D341Med (cell line): Measurements from ENCODE around the gene USP36.
"Not testable (repeated sequence)": the region's sequence is repeated elsewhere in the genome, so short reads cannot be mapped to it uniquely, and the experiment has no call there.

Experiments
- DNase-seq: peaks from one replicate; pipeline ENCODE4 v3.0.0; 2012; ENCODE audit warnings: low spot score

The USP36 gene

DNA sequence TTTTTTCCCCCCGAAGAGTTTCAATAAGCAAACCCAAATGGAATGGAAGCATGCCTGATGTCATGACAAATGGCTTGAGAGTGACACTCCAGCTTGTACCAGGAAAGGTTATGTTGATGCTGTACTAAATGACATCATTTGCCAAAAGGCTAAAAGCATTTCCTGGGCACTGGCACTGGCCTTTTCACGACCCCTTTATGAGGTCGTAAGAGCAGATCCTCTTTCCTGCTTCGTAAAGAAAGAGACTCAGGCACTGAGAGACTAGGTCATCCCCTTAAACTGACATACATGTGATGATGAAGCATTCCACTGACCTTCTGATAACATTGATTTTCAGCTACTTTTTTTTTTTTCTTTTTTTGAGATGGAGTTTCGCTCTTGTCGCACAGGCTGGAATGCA, 31.9 kb upstream of the USP36 start:
- no peak for DNase-seq

DNA sequence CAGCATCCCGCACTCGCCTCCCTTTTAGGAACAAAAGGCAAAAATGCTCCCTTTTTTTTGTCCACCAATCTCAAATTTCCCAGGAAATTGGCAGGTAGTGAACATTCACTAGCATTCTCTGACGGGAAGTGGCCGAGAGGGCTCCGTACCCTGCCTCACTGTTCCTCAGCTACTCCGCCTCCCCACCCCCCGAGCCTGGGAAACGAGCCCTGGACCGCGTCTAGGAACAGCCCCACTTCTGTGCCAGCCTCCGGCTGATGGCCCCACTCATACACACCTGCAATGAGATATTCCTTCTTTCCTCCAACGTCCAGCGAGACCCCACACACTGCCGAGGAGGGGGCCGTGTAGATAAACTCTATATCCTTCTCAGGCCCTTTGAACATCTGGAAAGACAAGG, 30.0 kb upstream of the USP36 start:
- DNase-seq = no peak

- no peak for DNase-seq
Measured at GRCh38 chr17:78868391-78868790, 27.8 kb upstream of the USP36 start.

DNA sequence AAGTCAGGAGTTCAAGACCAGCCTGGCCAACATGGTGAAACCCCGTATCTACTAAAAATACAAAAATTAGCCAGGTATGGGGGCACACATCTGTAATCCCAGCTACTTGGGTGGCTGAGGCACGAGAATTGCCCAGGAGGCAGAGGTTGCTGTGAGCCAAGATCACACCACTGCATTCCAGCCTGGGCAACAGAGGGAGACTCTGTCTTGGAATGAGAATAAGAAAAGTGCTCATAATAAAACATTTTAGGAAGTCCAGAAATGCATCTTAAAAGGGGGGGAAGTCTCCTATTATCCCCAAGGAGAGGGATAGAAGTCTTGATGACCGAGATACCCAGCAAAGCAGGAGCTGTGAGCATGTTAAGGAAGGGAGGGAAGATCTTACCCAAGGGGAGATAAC, 26.4 kb upstream of the USP36 start:
- DNase-seq = not testable (repeated sequence)

DNA sequence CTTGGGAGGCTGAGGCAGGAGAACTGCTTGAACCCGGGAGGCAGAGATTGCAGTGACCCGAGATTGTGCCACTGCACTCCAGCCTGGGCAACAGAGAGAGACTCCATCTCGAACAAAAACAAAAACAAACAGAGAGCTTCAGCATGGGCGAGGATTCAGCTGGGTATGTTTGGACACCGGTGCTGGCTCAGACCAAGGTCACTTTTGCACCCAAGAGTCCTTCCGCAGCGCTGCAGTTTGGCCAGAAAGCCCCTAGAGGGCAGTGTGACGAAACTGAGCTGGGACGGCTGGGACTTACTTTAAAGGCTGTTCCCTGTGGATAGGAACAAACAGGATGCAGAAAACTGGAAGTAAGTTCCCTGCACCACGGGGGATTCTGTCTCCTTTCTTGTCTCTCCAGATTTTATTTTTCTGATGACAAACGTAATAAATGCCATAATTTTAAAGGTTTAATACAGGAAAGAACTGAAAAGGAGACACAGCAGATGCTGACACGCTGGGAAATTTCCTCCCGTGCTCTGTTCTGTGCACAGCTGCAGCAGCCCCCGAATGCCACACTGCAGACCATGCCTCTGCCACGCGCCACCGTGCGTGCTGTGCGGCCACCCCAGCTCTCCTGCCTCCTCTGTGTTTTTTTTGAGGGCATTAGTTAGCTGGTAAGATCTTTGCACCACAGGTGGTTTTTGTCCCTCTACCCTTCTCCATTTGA, 25.2 kb upstream of the USP36 start:
- DNase-seq = peak; percentile 88

DNA sequence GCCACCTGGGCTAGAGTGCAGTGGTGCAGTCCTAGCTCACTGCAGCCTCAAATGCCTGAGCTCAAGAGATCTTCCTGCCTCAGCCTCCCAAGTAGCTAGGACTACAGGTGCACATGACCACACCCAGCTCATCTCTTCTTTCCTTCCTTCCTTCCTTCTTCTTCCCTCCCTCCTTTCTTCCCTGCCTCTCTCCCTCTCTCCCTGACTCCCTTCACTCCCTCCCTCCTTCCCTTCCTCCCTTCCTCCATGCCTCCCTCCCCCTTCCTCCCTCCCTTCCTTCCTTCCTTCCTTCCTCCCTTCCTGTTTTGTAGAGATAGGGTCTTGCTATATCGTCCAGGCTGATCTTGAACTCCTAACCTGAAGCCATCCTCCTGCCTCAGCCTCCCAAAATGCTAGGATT, 23.5 kb upstream of the USP36 start:
- no peak for DNase-seq

DNA sequence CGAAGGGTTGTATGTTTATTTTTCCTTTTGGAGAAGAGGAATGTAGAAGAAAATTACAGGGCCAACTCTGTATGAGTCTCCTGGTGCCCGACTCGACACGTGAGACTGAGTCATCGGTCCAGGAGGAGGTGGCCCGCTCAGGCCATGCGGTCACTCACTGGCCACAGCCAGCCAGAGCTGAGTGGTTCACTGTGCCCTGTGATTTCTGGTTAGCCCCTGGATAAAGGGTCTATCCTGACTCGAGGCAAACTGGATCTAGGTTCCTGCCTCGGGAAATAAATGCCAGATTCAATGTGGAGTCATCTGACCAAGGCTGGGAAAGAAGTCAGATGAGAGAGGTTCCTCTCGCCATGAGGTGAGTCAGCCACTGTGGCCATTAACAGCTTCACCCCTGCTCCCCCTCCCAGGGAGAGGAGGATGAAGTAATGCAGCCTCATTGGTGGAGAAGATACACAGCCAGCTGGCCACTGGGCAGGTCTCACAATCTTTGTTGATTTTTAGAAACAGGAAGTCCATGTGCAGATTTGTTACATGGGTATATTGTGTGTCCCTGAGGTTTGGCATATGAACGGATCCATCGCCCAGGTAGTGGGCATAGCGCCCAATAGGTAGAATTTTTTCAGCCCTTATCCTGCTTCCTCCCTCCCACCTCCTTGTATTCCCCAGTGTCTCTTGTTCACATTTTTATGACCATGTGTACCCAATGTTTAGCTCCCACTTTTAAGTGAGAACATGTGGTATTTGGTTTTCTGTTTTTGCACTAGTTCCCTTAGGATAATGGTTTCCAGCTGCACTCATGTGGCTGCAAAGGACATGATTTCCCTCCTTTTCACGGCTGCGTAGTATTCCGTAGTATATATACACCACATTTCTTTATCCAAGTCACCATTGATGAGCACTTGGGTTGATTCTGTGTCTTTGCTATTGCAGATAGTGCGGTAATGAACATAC, 21.7 kb upstream of the USP36 start:
- DNase-seq = no peak

DNA sequence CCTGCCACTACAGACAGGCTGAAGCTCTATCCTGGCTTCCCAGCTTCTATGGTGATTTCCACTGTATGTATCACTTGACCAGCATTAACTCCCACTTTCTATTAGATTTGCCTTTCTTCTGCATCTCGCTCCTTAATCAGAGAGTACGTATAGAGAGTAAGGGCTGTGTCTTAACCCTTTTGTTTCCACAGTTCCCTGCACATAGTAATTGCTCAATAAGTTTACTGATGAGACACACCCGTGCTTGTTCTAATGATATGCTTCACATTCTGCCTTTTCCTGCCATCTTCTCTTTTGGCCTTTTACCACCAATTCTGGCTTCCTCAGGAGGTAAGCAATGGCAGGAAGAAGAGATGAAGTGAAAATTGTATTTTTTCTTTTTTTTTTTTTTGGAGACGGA, 20.6 kb upstream of the USP36 start:
- no peak for DNase-seq

DNA sequence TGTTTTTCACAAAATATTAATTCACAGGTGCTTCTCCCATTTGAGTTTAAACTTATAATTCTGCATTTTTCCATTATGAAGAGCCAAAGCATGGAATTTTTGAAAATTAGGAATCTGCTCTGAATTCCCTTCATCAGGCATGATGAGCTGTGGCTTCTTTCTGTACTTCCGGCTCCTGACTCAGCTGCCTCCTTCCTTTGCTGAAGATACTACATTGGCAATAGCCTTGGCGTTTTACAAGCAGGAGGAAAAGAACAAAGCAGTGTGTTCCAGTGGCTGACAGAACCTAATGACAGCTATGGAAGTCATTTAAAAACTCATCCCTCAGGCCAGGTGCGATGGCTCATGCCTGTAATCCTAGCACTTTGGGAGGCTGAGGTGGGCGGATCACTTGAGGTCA, 18.4 kb upstream of the USP36 start:
- no peak for DNase-seq

DNA sequence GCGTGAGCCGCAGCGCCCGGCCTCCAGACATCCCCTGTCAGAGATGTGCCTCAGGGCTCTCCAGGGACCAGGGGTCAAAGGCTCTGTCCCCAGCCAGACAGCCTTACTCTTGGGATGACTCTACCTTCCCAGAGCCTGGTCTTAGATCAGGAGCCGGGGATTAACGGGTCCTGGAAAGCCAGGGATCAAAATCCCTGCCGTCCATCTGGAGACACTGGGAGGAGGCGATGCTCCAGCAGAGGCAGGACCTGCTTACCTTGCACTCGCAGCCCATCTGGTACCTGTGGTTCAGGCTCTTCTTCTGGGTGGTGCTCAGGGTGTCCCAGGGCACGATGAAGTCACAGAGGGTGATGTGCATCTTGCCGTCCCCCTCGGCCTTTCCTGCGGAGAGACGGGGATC, 16.7 kb upstream of the USP36 start:
- DNase-seq = no peak

- no peak for DNase-seq
Measured at GRCh38 chr17:78855561-78856165, 15.0 kb upstream of the USP36 start.

- DNase-seq = no peak
Measured at GRCh38 chr17:78854508-78854907, 13.9 kb upstream of the USP36 start.

GRCh38 chr17:78853926-78854394, 13.3 kb upstream of the USP36 start:
- no peak for DNase-seq

- DNase-seq = no peak
Measured at GRCh38 chr17:78852709-78853121, 12.1 kb upstream of the USP36 start.

DNA sequence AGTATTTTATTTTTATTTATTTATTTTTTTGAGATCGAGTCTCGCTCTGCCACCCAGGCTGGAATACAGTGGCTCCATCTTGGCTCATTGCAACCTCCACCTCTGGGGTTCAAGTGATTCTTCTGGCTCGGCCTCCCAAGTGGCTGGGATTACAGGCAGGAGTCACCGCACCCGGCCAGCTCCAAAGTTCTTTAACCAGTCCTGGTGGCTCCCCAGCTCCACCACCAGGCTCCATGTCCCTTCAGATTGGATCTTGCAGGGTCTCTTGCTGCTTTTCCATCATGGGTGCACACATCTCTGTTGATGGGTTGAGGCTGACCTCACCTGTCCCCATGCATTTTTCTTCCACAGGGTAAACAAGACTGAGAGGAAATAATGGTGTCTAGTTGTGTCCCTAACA, 8.4 kb upstream of the USP36 start:
- no peak for DNase-seq

DNA sequence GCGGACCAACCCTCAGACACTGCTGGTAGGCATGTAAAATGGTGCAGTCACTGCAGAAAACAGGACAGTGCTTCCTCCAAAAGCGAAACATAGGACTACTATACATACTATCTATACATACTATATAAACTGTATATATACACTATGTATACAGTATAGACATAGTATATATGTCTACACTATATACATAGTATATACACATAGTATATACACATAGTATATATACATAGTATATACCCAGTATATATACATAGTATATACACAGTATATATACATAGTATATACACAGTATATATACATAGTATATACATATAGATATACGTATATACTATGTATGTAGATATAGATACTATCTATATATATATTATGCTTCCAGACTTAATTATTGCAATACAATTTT, 6.4 kb upstream of the USP36 start:
- DNase-seq = no peak

DNA sequence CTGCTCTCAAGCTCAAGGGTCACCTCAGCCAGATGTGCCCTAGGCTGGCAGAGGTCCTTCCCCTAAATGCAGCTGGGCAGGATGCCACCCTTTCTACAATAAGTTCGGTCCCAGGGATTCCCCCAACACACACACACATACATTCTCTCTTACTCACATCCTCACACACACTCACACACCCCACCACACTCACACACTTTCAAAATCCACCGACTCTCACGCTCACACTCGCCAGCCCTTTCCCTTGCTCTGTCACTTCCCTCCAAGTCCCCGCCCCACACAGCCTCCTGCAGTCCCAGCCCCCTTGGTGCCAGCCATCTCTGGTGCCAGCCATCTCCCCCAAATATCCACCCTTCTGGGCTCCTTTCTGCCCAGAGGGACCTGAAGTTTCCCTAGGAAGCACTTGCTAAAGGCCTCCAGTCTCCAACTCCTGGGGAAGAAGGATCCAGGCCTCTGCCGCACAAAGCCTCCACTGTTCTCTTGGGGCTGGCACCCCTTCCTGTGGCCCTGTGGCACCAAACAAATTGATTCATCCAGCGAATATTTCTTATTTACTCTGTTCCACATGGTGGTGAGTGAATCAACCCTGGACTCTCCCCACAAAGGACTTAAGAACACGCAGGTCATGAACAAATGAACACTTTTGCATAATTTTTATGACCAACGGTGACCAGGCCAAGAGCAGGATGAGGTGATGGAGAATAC, 3.8 kb upstream of the USP36 start:
- DNase-seq = no peak

GRCh38 chr17:78842881-78843565, 2.4 kb upstream of the USP36 start:
- DNase-seq = peak; percentile 80

DNA sequence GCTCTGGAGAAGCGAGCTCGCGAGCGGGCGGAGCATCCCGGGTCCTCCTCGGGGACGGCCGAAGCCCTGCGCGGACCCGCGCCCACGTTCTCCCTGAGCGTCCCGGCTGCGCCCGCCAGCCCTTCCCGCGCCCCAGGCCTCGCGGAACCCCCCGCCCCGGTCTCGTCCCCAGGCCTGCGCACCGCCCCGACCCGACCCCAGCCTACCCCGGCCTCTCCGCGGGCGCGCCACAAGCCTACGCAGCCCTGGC, 159 bp downstream of the USP36 start:
- DNase-seq = no peak

GRCh38 chr17:78839762-78840529, 668 bp downstream of the USP36 start:
- DNase-seq = peak; percentile 79

DNA sequence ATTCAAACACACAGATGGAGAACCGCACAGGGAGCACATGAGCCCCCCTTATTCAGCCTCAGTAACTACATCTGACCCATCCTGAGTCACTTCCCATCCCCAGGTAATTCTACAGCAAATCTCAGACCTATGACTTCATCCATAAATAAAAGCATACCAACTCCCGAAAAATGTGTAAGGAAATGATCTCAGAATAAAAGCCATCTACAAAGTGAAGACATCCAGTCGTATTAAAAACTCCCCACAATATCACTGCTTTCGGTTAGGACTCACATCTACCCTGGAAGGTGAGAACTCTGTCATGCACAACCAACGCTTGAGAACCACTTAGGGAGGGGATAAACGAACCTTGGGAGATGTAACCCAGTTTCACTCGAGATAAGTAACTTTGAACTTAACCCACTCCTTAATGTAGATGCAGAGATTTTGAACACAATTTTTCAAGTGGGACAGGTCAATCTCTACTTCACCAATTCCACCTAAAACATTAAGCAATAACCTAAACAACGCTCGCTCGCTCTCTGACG, 1.3 kb downstream of the USP36 start:
- peak; percentile 30 for DNase-seq
